Glomerular endothelial cell (primary cell): ENCODE results near the gene TSC22D2. TPM values are rescaled to one million over a fixed set of nuclear protein-coding genes. Genes with fewer than 3 reads are reported as not detected.

Source experiments
- DNase-seq: peaks from one replicate; pipeline ENCODE4 v3.0.0-alpha.2; 2011; ENCODE audit warnings: low read depth, low spot score; ENCODE audit errors: extremely low read depth
- total RNA-seq: library from RNA; depleted of rRNA; stranded (reverse); fragments of >200 nt; gene quantifications from 2 replicates; pipeline ENCODE4 v1.2.3, GENCODE V29; 2015

The TSC22D2 gene
- total RNA-seq, 1 donor from 2014 or later, result 25.9 TPM

DNA sequence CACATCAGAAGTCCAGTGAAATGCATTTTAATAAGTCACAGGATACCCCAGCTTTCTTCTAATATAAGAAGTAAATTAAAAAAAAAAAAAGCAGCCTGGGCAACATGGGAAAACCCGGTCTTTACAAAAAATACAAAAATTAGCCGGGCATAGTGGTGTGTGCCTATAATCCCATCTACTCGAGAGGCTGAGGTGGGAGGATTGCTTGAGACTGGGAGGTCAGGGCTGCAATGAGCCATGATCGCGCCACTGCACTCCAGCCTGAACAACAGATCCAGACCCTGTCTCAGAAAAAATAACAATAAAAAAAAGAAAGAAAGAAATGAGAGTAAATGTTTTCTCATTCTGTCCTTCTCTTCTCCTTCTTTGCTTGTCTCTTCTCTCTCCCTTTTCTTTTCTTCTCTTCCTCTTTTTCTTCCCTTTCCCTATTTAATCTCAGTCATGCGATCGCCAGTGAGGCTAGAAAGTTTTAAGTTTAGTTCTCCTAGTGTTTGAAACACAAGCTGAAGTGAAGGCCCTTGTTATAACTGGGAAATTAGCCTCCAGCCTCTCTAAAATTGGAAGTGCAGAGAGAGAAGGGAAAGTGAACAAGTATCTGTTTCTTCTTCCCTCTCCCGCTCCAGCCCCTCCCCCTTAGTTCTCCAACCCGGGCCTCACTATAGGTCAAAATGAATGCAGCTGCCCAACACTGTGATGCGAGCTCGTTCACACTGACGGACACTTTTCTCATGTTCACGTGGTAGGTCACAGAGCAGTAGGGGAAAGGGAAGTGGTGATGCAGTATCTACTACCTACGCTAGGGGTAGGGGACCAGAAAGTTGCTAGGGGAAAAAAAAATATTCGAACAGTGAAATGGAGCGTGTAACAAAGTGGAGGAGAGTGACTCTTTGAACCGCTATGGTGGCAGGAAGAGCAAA is 23.5 kb upstream of the TSC22D2 start:
- no peak for DNase-seq

GRCh38 chr3:150385296-150386242 is 22.5 kb upstream of the TSC22D2 start:
- DNase-seq, result no peak

DNA sequence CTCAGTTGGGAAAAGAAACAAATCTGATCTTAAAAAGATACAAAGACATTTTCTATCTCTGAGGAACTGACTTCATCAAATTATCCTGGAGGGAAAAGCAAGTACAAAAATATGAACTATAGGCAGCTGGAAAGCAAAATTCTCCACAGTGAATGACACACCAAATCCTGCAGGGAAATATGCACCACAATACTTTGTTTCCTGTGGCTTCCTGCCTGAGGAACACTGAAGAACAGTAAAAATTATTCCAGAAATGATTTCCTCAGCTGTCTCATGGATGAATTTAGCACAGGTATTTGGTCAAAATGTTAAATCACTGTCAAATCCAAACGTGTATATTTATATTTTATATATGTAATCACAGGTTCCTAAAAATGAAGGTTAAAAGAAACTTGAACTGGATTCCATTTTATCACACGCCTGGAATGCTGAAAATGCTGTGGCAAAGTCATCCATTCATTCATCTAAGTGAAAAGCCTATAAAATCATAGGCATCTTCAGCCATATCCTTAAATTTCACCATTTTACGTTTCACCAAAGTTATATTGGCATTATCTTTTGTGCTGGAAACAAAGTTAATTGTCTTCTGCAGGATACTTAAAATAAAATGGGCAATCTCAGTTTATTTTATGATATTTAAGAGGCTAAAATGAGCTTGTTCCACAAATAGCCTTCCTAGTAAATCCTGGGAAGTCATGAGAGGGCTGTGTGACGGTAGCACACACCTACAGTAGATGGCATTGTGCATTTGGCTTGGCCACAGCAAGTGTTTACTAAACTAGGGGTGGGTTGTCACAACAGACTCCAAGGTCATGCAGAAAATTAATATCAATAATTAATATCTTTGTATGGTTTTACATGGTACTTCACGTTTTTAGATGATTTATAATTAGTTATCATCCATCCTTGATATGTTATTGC is 19.3 kb upstream of the TSC22D2 start:
- no peak for DNase-seq

DNA sequence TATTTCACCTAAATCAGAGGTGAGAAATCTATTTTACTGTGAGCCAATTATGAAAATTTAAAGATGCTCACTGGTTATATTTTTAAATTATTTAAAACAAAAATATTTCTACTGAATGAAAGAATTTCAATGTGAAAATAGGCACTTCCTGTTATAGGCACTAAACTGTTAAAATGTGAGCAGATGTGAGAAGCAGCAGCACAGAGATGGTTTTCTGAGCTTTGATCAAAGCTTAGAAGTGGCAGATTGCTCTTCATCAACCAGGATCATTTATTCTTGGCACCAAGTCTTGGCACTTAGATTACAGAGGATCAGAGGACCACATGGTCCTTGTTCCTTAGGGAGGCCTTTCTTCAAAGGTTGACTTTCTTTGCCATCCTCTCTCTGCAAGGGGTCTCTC is 18.0 kb upstream of the TSC22D2 start:
- no peak for DNase-seq

DNA sequence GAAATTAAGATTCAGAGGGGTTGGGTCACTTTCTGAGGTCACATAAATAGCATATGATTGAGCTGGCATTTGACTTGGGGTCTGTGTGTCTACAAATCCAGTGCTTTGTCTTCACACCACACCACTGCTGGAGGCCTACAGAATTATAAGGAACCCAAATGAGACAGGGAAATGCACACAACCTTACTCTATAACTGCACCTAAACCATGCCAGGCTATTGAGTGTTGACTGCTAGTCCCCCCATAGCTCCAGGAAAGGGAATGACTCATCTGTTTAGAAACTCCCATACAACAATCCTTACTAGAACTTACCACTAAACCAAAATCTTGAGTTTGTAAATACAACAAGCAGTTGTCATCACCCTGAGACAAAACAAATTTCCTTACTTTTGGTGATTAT is 16.9 kb upstream of the TSC22D2 start:
- no peak for DNase-seq

- DNase-seq, result no peak
Measured at GRCh38 chr3:150393745-150394144, 14.4 kb upstream of the TSC22D2 start.

GRCh38 chr3:150394606-150395005 is 13.5 kb upstream of the TSC22D2 start:
- DNase-seq, result no peak

- DNase-seq, result no peak
Measured at GRCh38 chr3:150396491-150396890, 11.6 kb upstream of the TSC22D2 start.

DNA sequence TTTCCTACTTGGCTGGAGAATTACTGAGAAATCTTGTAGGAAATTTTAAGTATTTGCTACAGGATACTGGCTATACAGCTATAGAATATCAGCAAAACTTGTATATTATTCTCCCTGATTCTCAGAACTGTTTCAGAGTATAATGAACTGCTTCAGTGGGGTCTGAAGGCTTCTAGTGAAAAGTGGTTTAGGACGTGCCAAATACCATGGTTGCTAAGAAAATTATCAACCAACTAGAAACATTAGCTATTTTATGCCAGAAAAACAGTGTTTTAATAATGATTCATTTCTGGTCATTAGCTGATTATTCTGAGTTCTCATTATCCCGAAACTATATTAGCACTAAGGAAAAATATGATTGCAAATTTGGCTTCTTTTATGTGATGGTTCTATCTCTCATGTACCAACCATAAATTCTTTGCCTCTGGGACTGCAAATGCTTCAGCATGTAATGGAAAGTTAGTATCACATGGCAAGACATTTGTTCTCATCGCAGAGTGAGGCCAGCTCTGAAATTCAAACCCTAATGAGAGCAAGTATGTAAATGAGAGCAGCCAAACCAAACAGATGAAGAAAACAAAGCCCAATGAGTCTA is 11.0 kb upstream of the TSC22D2 start:
- DNase-seq, result no peak

DNA sequence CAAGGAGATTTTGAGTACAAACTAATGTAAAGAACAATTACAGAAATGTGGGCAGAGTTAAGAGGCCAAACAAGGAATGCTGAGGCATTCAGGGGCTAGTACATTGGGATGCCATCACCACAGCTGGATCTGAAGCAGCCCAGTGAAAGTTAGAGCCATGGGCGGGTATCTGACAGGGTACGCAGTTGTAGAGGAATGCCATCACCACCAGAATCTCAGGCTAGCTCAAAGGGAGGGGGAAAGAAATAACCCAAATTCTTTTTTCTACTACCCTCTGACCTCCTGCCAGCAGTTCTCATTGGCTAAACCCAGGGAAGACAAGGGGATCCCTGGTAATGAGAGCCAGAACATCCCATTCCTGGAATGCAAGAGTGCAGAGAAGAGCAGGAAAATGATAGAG is 9.0 kb upstream of the TSC22D2 start:
- no peak for DNase-seq

DNA sequence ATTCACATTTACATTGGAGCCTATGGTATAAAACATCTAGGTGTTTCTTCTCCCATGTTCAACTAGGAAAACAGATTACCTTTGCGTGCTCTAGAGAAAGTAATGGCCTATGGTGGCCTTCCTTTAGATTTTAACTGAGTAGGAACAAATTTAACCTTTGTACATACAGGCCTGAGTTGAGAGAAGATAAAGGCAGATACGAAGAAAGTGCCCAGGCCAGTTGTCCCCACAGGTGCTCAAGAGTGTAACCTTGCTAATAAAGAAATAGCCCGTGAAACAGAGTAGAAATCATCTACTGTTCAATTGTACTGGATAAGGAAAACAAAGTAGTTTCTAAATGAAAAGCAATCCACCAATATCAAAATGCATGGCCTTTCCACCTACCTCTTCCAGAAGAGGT is 6.8 kb upstream of the TSC22D2 start:
- DNase-seq, result no peak

DNA sequence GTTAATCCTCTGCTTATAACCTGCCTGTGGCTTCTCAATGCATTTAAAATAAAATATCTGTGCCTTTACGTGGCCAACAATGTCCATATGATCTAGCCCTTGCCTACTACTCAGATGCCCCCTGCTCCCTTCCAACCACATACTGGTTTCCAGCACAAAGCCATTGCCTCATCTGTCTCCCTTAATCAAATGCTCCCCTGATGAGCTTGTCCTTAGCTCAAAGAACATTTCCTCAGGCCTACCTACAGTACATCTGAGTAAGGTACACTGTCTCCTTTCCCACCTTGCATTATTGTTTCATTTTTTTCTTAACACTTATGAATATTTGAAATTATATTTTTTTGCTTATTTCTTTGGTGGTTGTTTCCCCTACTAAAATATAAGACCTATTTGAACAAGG is 5.9 kb upstream of the TSC22D2 start:
- no peak for DNase-seq

- no peak for DNase-seq
Measured at GRCh38 chr3:150404023-150404422, 4.1 kb upstream of the TSC22D2 start.

DNA sequence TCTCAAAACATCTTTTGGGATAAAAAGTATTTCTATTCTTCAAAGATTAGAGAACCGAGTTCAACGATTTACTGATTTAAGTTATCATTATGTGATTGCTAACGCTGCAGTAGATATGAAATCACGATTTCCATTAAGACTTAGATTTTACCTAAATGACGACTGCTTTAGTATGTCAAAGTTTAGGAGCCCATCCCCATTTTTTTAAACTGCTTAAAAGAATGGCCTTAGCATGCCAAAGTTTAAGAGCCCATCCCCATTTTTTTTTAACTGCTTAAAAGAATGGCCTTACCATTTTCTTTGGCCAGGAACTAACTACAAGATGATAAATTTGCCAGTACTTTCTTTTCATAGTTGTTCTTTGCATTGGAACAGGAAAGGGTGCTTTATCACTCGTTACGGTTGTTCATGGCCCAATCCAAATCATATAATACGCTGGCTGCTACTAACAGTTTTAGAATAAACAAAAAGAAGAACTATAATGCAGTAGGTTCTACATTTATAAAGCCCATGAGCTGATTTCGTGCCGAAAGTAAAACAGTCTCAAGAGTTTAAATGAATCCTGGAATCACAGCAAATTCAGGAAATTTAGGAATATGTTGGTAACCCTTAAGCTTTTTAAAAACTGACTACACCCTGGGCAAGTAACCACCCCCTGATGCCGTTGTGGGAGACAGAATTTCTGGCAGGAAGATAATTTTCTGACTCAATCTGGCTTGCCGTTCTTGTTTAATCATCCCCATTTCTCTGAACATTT is 869 bp upstream of the TSC22D2 start:
- no peak for DNase-seq

DNA sequence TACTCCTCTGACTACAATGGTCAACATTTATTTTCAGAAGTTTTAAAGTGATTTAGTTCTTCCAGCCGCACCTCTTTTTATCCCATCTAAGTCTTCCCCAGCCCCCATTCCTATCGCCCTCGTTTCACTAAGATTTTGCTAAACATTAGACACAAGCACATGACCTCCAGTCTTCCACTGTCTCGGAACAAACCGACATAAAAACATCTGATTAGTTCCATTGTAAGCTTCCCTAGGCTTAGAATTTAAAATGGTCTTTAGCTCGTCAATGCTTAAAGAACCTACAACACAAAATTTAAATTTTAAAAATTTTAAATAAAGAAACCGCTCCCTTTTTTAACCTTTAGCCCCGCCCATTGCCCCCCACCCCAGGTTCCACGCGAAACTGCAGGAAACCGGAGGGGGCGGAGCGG is 284 bp upstream of the TSC22D2 start:
- peak; percentile 63 for DNase-seq

GRCh38 chr3:150409125-150409511 is 1.0 kb downstream of the TSC22D2 start:
- DNase-seq, result no peak

DNA sequence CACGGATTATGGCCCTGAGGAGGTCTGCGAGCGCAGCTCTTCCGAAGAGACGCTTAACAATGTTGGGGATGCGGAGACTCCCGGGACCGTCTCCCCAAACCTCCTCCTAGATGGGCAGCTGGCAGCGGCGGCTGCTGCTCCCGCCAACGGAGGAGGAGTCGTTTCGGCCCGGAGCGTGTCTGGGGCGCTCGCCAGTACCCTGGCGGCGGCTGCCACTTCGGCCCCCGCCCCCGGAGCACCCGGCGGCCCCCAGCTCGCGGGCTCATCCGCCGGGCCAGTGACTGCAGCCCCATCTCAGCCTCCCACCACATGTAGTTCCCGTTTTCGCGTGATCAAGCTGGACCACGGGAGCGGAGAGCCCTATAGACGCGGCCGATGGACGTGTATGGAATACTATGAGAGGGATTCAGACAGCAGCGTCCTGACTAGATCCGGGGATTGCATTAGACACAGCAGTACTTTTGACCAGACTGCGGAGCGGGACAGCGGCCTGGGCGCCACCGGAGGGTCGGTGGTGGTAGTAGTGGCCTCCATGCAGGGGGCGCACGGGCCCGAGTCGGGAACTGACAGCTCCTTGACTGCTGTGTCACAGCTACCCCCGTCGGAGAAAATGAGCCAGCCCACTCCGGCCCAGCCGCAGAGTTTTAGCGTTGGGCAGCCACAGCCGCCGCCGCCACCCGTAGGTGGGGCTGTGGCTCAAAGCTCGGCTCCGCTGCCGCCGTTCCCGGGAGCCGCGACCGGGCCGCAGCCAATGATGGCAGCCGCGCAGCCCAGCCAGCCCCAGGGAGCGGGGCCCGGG is 1.6 kb downstream of the TSC22D2 start:
- no peak for DNase-seq

- DNase-seq, result no peak
Measured at GRCh38 chr3:150410311-150411105, 2.4 kb downstream of the TSC22D2 start.
